Neural crest cell (in vitro differentiated cells): ENCODE data around the gene RAG2. TPM values are rescaled to one million over a fixed set of nuclear protein-coding genes. Genes with fewer than 3 reads are reported as not detected.

Experiments used
- DNase-seq: peaks from one replicate; pipeline ENCODE4 v3.0.0; 2021; ENCODE audit warnings: low read depth, mixed read lengths, low spot score
- H3K27ac Mint-ChIP-seq: one replicate; pipeline ENCODE4 v1.8.0; 2021; ENCODE audit warnings: mild to moderate bottlenecking, mixed read lengths; ENCODE audit not compliant: unreplicated experiment
- H3K27me3 Mint-ChIP-seq: 2 replicates; pipeline ENCODE4 v1.8.0; 2021; ENCODE audit warnings: low read depth, mild to moderate bottlenecking, mixed read lengths
- H3K36me3 Mint-ChIP-seq: 2 replicates; pipeline ENCODE4 v1.8.0; 2021; ENCODE audit warnings: low read depth, mild to moderate bottlenecking, mixed read lengths
- H3K4me1 Mint-ChIP-seq: 2 replicates; pipeline ENCODE4 v1.8.0; 2021; ENCODE audit warnings: mixed read lengths
- H3K4me3 Mint-ChIP-seq: one replicate; pipeline ENCODE4 v1.8.0; 2021; ENCODE audit warnings: mild to moderate bottlenecking, mixed read lengths
- H3K9me3 Mint-ChIP-seq: 2 replicates; pipeline ENCODE4 v1.8.0; 2021; ENCODE audit warnings: mixed read lengths
- long read RNA-seq: library from polyadenylated mRNA; unstranded; transcript quantifications from one replicate; pipeline ENCODE4 v2.0.0, GENCODE V29; 2020
- total RNA-seq: library from RNA; stranded (reverse); gene quantifications from 2 replicates; pipeline ENCODE4 v1.2.1, GENCODE V29; 2021
- TF ChIP-seq, protein P1 (sequence below): fragments of 200-600 bp; sonication (generic); conservative IDR thresholded peaks from 2 replicates; pipeline ENCODE4 v1.5.0; 2021; ENCODE audit warnings: antibody characterized with exemption, mild to moderate bottlenecking

The RAG2 gene
- 0.39 TPM in 1 of 2 replicates, not detected in the other for total RNA-seq
- long read RNA-seq, partial matches to known transcripts, result 0 of 1 reads
- long read RNA-seq, other reads (novel, unspliced or antisense), result 1 of 1 reads

- Mint-ChIP-seq H3K27ac (no peak within 1 kb of the TSS), H3K4me3 (peak within 1 kb of the TSS; percentile 66), H3K9me3 (peaks cover 3% of the 10 kb centered on the region), H3K36me3 (no peaks in the 10 kb centered on the region), H3K27me3 (peaks cover 2% of the 10 kb centered on the region), H3K4me1 (peaks cover 15% of the 10 kb centered on the region)
- no peak for DNase-seq
- TF ChIP-seq, protein P1, sequence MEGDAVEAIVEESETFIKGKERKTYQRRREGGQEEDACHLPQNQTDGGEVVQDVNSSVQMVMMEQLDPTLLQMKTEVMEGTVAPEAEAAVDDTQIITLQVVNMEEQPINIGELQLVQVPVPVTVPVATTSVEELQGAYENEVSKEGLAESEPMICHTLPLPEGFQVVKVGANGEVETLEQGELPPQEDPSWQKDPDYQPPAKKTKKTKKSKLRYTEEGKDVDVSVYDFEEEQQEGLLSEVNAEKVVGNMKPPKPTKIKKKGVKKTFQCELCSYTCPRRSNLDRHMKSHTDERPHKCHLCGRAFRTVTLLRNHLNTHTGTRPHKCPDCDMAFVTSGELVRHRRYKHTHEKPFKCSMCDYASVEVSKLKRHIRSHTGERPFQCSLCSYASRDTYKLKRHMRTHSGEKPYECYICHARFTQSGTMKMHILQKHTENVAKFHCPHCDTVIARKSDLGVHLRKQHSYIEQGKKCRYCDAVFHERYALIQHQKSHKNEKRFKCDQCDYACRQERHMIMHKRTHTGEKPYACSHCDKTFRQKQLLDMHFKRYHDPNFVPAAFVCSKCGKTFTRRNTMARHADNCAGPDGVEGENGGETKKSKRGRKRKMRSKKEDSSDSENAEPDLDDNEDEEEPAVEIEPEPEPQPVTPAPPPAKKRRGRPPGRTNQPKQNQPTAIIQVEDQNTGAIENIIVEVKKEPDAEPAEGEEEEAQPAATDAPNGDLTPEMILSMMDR, result no peak
Measured at GRCh38 chr11:36598051-36598450, at the start of gene RAG2. TSS of gene RAG2 (minus strand) at chr11:36598236. CDS start at chr11:36594168, 4,068 bp downstream.

DNA sequence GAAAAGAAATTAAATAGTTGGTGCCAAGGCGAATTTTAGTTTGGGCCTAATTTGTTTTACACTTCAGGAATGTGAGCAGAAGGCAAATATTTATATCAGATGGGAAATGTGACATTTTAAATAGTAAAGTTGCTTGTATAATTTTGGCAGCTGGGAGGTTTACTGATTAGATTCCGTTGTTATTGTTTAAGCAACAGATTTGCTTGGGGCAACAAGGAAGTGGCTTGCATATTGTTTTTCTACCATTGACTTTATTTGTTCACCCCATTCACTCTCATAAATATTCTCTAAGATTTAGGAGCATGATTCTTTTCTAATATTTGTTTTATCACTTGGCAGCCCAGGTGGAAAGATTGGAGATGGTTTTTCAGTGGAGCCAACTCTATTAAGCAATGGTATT is 40.5 kb upstream of the RAG2 start:
- Mint-ChIP-seq H3K4me1 (no peaks in the 10 kb centered on the region), H3K9me3 (peaks cover 8% of the 10 kb centered on the region), H3K36me3 (peaks cover 33% of the 10 kb centered on the region), H3K27ac (no peak overlapping the region), H3K4me3 (no peak overlapping the region), H3K27me3 (no peaks in the 10 kb centered on the region)
- no peak for DNase-seq
- TF ChIP-seq, protein P1, result no peak

GRCh38 chr11:36635066-36635862 is 37.2 kb upstream of the RAG2 start:
- H3K27ac Mint-ChIP-seq, result no peak overlapping the region
- TF ChIP-seq, protein P1, result no peak
- peaks cover 2% of the 10 kb centered on the region for H3K9me3 Mint-ChIP-seq
- no peak for DNase-seq
- no peak overlapping the region for H3K4me3 Mint-ChIP-seq
- peaks cover 17% of the 10 kb centered on the region for H3K36me3 Mint-ChIP-seq
- H3K27me3 Mint-ChIP-seq, result no peaks in the 10 kb centered on the region
- H3K4me1 Mint-ChIP-seq, result peaks cover 9% of the 10 kb centered on the region

DNA sequence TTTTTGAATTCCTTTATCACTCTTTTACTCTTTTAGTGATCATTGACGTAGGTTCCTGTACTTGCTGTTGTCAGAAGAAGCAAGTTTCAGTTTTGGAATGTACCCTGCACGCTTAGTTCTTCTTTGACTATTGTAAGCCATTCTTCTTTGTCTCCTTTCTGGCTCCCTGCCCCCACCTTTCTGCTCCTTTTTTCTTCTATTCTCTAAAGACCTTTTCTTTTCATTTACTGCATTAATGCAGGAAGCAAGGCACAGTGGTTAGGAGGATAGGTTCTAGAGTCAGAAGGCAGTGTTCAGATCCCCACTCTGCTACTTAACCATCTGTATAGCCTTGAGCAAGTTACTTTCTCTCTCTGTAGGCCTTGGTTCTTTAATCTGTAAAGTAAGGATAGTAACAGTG is 33.7 kb upstream of the RAG2 start:
- H3K9me3 Mint-ChIP-seq, result peaks cover 2% of the 10 kb centered on the region
- no peak overlapping the region for H3K27ac Mint-ChIP-seq
- DNase-seq, result no peak
- peaks cover 16% of the 10 kb centered on the region for H3K4me1 Mint-ChIP-seq
- TF ChIP-seq, protein P1, result no peak
- no peaks in the 10 kb centered on the region for H3K27me3 Mint-ChIP-seq
- peaks cover 5% of the 10 kb centered on the region for H3K36me3 Mint-ChIP-seq
- no peak overlapping the region for H3K4me3 Mint-ChIP-seq

DNA sequence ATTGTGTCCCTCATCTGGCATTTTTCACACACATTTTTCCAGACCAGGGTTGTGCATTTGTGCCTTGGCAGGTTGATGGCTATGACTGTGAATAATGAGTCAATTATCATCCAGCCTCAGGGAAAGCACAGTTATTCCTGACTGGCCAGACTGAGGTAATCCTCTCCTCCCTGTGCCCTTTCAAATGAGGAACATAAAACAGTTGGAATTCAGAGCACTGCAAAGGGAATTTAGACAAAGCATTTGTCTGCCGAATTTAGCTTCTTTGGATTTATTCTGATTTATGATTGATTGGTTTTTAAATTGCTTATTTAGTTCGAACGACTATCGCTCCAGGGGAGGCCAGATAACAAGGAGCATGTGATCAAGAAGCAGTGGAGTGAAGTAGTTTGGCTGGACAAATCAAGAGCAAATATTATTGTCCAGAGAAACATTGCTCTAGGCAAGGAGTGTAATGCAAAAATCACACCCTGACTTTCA is 30.8 kb upstream of the RAG2 start:
- H3K36me3 Mint-ChIP-seq, result no peaks in the 10 kb centered on the region
- H3K4me3 Mint-ChIP-seq, result no peak overlapping the region
- H3K9me3 Mint-ChIP-seq, result peaks cover 2% of the 10 kb centered on the region
- H3K27me3 Mint-ChIP-seq, result no peaks in the 10 kb centered on the region
- TF ChIP-seq, protein P1, result no peak
- peaks cover 16% of the 10 kb centered on the region for H3K4me1 Mint-ChIP-seq
- no peak overlapping the region for H3K27ac Mint-ChIP-seq
- no peak for DNase-seq
